ENCODE results near the gene RIMS1. TPM values are rescaled to one million over a fixed set of nuclear protein-coding genes. Genes with fewer than 3 reads are reported as not detected.
"Not testable (repeated sequence)": the region's sequence is repeated elsewhere in the genome, so short reads cannot be mapped to it uniquely, and the experiment has no call there.

RIMS1 gene
- total RNA-seq, 1 donor from 2014 or later: 2.2 TPM

- Histone ChIP-seq H3K4me2 (ENCODE audit: low read length) (no peak overlapping the region), H3K36me3 (ENCODE audit: insufficient read depth, low read length) (no peaks in the 10 kb centered on the region), H3K79me2 (ENCODE audit: insufficient read depth, low read length) (no peaks in the 10 kb centered on the region), H3K9ac (ENCODE audit: low read length) (no peak overlapping the region), H3K4me1 (ENCODE audit: insufficient read depth, low read length) (no peaks in the 10 kb centered on the region), H4K20me1 (ENCODE audit: insufficient read depth, low read length) (no peaks in the 10 kb centered on the region), H3K27ac (ENCODE audit: low read depth, low read length) (no peak overlapping the region), H3K9me3 (ENCODE audit: insufficient read depth, low read depth, low read length) (no peaks in the 10 kb centered on the region), H2AFZ (ENCODE audit: low read depth, low read length) (no peak overlapping the region), H3K27me3 (ENCODE audit: insufficient read depth, low read length) (no peaks in the 10 kb centered on the region), H3K4me3 (ENCODE audit: insufficient read depth, low read depth, low read length) (no peak overlapping the region)
- TF ChIP-seq EZH2 (IDR thresholded peaks at IDR 0.05; ENCODE audit: insufficient read depth, low read length) (no peak), CTCF (IDR thresholded peaks at IDR 0.05; ENCODE audit: insufficient read depth, low read depth, low read length) (no peak)
- H3K27ac Mint-ChIP-seq (ENCODE audit: unreplicated experiment): no peak overlapping the region
- no peak overlapping the region for H3K4me3 Mint-ChIP-seq (ENCODE audit: unreplicated experiment)
- FAIRE-seq: no peak
- no peaks in the 10 kb centered on the region for H3K36me3 Mint-ChIP-seq (ENCODE audit: low read depth, unreplicated experiment)
- no peak for DNase-seq (ENCODE audit: low read depth)
- H3K9me3 Mint-ChIP-seq (ENCODE audit: unreplicated experiment): no peaks in the 10 kb centered on the region
- H3K4me1 Mint-ChIP-seq (ENCODE audit: low read depth, unreplicated experiment): no peaks in the 10 kb centered on the region
- H3K27me3 Mint-ChIP-seq (ENCODE audit: low read depth, unreplicated experiment): no peaks in the 10 kb centered on the region
Observed at GRCh38 chr6:72328775-72329174, 442.4 kb downstream of the RIMS1 start.

- H3K4me1 ChIP-seq (ENCODE audit: insufficient read depth, low read length); H3K79me2 ChIP-seq (ENCODE audit: insufficient read depth, low read length); H3K36me3 ChIP-seq (ENCODE audit: insufficient read depth, low read length); H3K27ac ChIP-seq (ENCODE audit: low read depth, low read length); H3K9ac ChIP-seq (ENCODE audit: low read length); FAIRE-seq; H3K4me3 ChIP-seq (ENCODE audit: insufficient read depth, low read depth, low read length); H3K9me3 ChIP-seq (ENCODE audit: insufficient read depth, low read depth, low read length); DNase-seq (ENCODE audit: low read depth); H3K27me3 ChIP-seq (ENCODE audit: insufficient read depth, low read length); H3K9me3 Mint-ChIP-seq (ENCODE audit: unreplicated experiment); H2AFZ ChIP-seq (ENCODE audit: low read depth, low read length); H3K36me3 Mint-ChIP-seq (ENCODE audit: low read depth, unreplicated experiment); H3K4me2 ChIP-seq (ENCODE audit: low read length); H3K27ac Mint-ChIP-seq (ENCODE audit: unreplicated experiment); H4K20me1 ChIP-seq (ENCODE audit: insufficient read depth, low read length); H3K4me3 Mint-ChIP-seq (ENCODE audit: unreplicated experiment); H3K27me3 Mint-ChIP-seq (ENCODE audit: low read depth, unreplicated experiment); H3K4me1 Mint-ChIP-seq (ENCODE audit: low read depth, unreplicated experiment): not testable (repeated sequence)
Observed at GRCh38 chr6:72335203-72335602, 448.9 kb downstream of the RIMS1 start.

GRCh38 chr6:72348926-72349325 lies 462.6 kb downstream of the RIMS1 start:
- no peak overlapping the region for H2AFZ ChIP-seq (ENCODE audit: low read depth, low read length)

More at GRCh38 chr6:72348926-72349325, 462.6 kb downstream of the RIMS1 start:
- no peak for FAIRE-seq
- no peak for TF ChIP-seq CTCF (IDR thresholded peaks at IDR 0.05; ENCODE audit: insufficient read depth, low read depth, low read length)
- no peak for TF ChIP-seq EZH2 (IDR thresholded peaks at IDR 0.05; ENCODE audit: insufficient read depth, low read length)
- peak; percentile 79 for DNase-seq (ENCODE audit: low read depth)
- Histone ChIP-seq H3K4me1 (ENCODE audit: insufficient read depth, low read length) (peaks cover 2% of the 10 kb centered on the region), H3K36me3 (ENCODE audit: insufficient read depth, low read length) (no peaks in the 10 kb centered on the region), H3K9me3 (ENCODE audit: insufficient read depth, low read depth, low read length) (no peaks in the 10 kb centered on the region), H3K79me2 (ENCODE audit: insufficient read depth, low read length) (no peaks in the 10 kb centered on the region), H3K4me3 (ENCODE audit: insufficient read depth, low read depth, low read length) (no peak overlapping the region), H4K20me1 (ENCODE audit: insufficient read depth, low read length) (no peaks in the 10 kb centered on the region), H3K4me2 (ENCODE audit: low read length) (no peak overlapping the region), H3K27me3 (ENCODE audit: insufficient read depth, low read length) (no peaks in the 10 kb centered on the region), H3K27ac (ENCODE audit: low read depth, low read length) (no peak overlapping the region), H3K9ac (ENCODE audit: low read length) (no peak overlapping the region)
- Mint-ChIP-seq H3K27ac (ENCODE audit: unreplicated experiment) (no peak overlapping the region), H3K27me3 (ENCODE audit: low read depth, unreplicated experiment) (no peaks in the 10 kb centered on the region), H3K36me3 (ENCODE audit: low read depth, unreplicated experiment) (no peaks in the 10 kb centered on the region), H3K4me3 (ENCODE audit: unreplicated experiment) (no peak overlapping the region), H3K4me1 (ENCODE audit: low read depth, unreplicated experiment) (no peaks in the 10 kb centered on the region), H3K9me3 (ENCODE audit: unreplicated experiment) (no peaks in the 10 kb centered on the region)

Measured in astrocyte (in vitro differentiated cells and primary cell).